ENCODE results near the gene AP3M1. TPM values are rescaled to one million over a fixed set of nuclear protein-coding genes. Genes with fewer than 3 reads are reported as not detected.

The AP3M1 gene
- polyA plus RNA-seq, 4 donors: 9.7 to 40.8 (median 13.8) TPM

DNA sequence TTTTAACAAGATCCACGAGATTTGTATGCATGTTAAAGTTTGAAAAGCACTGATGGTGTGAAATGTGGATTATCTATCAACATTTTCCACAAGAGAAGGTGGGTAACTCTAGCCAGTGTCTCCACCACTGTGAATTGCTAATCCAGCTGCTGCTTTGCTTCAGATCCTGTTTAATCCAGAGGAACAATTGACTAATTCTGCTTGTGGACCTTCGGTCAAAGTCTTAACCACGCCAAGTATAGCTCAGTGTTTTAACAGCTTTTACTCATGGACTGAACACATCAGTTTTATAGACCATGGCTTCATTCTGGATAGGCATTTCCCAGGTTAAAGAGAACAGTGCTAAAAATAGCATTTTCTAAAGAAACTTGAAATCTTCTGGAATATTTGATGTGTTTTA, 23.9 kb upstream of the AP3M1 start:
- Histone ChIP-seq H3K36me3 (ENCODE audit: control insufficient read depth in 3 of 3, insufficient read depth in 2 of 3, low read depth in 1 of 3, low read length in 3 of 3) (no peaks in the 10 kb centered on the region), H3K27ac (ENCODE audit: low read depth in 1 of 3, low read length in 2 of 3) (peak overlapping the region in 1 of 3 donors; percentile 65), H3K4me1 (ENCODE audit: control insufficient read depth in 3 of 3, insufficient read depth in 2 of 3, low read depth in 1 of 3, low read length in 2 of 3) (peaks cover 0 to 15% (median 5%) of the 10 kb centered on the region in 3 donors), H3K4me3 (ENCODE audit: low read depth in 1 of 3, low read length in 3 of 3) (no peak overlapping the region), H3K27me3 (ENCODE audit: control insufficient read depth in 3 of 3, insufficient read depth in 3 of 3, low read length in 3 of 3) (no peaks in the 10 kb centered on the region), H3K9me3 (ENCODE audit: control insufficient read depth in 2 of 2, insufficient read depth in 1 of 2, low read depth in 1 of 2, low read length in 1 of 2) (no peaks in the 10 kb centered on the region)
- FAIRE-seq (no peak), DNase-seq (peak; percentile 84 to 85)
- 12 to 45% (median 37%) methylated on average over 3 of the region's 3 CpGs for WGBS, 3 donors

DNA sequence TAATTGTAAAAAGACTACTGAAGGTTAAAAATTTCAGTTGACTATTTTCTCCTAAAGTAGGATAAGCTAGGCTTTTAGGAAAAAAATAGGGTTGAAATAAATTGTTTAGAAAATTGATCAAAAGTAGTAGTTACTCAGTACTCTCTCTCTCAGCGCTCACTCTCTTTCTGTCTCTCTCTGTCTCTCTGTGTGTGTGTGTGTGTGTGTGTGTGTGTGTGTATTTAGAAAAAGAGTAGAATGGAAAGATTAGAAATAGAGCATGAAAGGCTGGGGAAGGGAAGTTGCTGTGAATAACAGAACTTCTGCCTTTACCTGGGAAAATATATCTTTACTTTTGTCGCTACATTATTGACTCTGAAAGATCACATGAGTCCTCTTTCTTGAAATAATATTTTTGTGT, 21.0 kb upstream of the AP3M1 start:
- whole genome bisulfite sequencing, 3 donors: 90 to 100% (median 92%) methylated on average over 2 of the region's 2 CpGs

DNA sequence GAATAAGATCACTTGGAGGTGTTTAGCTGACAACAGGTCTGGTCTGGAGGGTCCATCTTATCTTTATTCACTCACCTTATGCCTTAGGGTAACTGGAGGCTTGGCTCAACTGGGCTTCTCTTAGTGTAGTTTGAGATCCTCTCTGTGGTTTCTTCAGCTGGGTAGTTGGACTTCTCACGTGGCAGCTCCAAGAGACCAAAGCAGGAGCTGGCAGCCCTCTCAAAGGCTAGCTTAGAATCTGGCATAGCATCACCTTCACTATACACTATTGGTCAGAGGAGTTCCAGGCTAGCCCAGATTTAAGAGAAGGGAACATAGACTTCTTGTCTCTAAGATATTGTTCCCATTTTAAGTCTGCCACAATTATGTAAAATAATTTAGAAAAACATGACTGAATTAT, 16.8 kb upstream of the AP3M1 start:
- Histone ChIP-seq H3K4me3 (ENCODE audit: low read depth in 1 of 3, low read length in 3 of 3) (no peak overlapping the region), H3K9me3 (ENCODE audit: control insufficient read depth in 2 of 2, insufficient read depth in 1 of 2, low read depth in 1 of 2, low read length in 1 of 2) (no peaks in the 10 kb centered on the region), H3K27me3 (ENCODE audit: control insufficient read depth in 3 of 3, insufficient read depth in 3 of 3, low read length in 3 of 3) (no peaks in the 10 kb centered on the region), H3K36me3 (ENCODE audit: control insufficient read depth in 3 of 3, insufficient read depth in 2 of 3, low read depth in 1 of 3, low read length in 3 of 3) (no peaks in the 10 kb centered on the region), H3K4me1 (ENCODE audit: control insufficient read depth in 3 of 3, insufficient read depth in 2 of 3, low read depth in 1 of 3, low read length in 2 of 3) (peaks cover 0 to 9% (median 0%) of the 10 kb centered on the region in 3 donors), H3K27ac (ENCODE audit: low read depth in 1 of 3, low read length in 2 of 3) (no peak overlapping the region)
- no peak for FAIRE-seq
- WGBS, 3 donors: 65 to 84% (median 73%) methylated on average over 1 of the region's 1 CpG
- no peak for DNase-seq

More for the DNA sequence above, 21.0 kb upstream of the AP3M1 start:
- no peak for DNase-seq
- FAIRE-seq: no peak
- H3K36me3 ChIP-seq (ENCODE audit: control insufficient read depth in 3 of 3, insufficient read depth in 2 of 3, low read depth in 1 of 3, low read length in 3 of 3): no peaks in the 10 kb centered on the region
- H3K9me3 ChIP-seq (ENCODE audit: control insufficient read depth in 2 of 2, insufficient read depth in 1 of 2, low read depth in 1 of 2, low read length in 1 of 2): no peaks in the 10 kb centered on the region
- H3K27ac ChIP-seq (ENCODE audit: low read depth in 1 of 3, low read length in 2 of 3): no peak overlapping the region
- no peak overlapping the region for H3K4me3 ChIP-seq (ENCODE audit: low read depth in 1 of 3, low read length in 3 of 3)
- H3K4me1 ChIP-seq (ENCODE audit: control insufficient read depth in 3 of 3, insufficient read depth in 2 of 3, low read depth in 1 of 3, low read length in 2 of 3): peaks cover 0 to 12% (median 0%) of the 10 kb centered on the region in 3 donors
- no peaks in the 10 kb centered on the region for H3K27me3 ChIP-seq (ENCODE audit: control insufficient read depth in 3 of 3, insufficient read depth in 3 of 3, low read length in 3 of 3)

DNA sequence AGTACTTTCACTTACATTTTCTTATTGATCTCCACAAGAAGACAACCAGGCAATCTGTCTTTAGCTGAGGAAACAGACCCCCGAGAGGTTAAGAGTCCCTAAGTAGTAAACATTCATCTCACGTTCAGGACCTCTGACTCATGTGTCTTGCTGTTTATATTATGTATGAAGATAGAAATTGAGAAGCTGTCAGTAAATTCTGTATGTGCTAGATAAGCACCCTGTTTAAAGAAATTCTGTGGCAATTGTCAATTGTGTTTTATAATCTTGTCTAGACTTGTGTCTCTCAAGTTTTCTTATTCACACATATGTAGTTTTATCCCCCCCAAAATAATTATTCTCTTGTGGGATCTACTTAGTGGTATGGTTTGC, 14.9 kb upstream of the AP3M1 start:
- no peaks in the 10 kb centered on the region for H3K9me3 ChIP-seq (ENCODE audit: control insufficient read depth in 2 of 2, insufficient read depth in 1 of 2, low read depth in 1 of 2, low read length in 1 of 2)
- no peak for FAIRE-seq
- WGBS, 3 donors: 59 to 73% (median 66%) methylated on average over 2 of the region's 2 CpGs

DNA sequence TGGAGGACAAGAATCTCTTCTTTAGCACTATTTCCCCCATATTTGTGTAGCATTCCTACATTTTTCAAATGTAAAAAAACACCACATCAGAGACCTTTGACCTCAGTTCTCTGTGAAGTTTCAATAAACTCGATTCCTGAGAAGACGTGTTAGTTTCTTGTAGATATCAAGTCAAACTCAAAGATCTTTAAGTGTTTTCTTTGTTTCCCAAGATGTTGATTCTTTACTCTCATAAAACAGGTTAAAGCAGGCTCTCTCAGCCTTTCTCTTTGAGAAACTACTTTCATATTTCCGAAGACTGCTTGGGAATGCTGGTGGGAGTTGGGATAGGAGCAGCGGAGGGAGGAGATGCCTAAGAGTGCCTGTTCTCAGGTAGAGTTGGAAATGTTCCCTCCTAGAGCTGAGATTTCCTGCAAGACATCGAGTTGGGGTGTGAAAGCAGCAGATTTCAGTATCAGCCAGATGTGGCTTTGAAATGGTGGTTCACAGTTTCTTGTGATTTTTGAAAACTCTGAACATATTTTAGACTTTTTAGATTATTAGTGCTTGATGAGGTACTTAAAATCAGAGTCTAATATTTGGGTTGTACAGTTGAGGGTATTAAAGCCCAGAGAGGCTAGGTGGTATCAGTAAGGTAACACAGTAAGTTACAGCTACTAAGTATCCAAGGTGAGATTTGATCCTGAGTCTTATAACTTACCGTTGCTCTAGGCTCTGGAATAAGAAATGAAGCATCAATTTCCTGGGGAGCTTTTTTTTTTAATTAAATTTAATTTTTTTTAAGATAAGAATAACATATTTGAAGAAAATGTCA, 14.3 kb upstream of the AP3M1 start:
- FAIRE-seq (no peak), DNase-seq (peak in 1 of 2 donors; percentile 27)
- H3K4me3 ChIP-seq (ENCODE audit: low read depth in 1 of 3, low read length in 3 of 3): no peak overlapping the region
- H3K27me3 ChIP-seq (ENCODE audit: control insufficient read depth in 3 of 3, insufficient read depth in 3 of 3, low read length in 3 of 3): no peaks in the 10 kb centered on the region
- peak overlapping the region in 1 of 3 donors; percentile 1 for H3K27ac ChIP-seq (ENCODE audit: low read depth in 1 of 3, low read length in 2 of 3)
- 50 to 56% (median 55%) methylated on average over 6 of the region's 6 CpGs for WGBS, 3 donors
- peaks cover 0 to 15% (median 0%) of the 10 kb centered on the region in 3 donors for H3K4me1 ChIP-seq (ENCODE audit: control insufficient read depth in 3 of 3, insufficient read depth in 2 of 3, low read depth in 1 of 3, low read length in 2 of 3)
- peaks cover 0 to 2% (median 0%) of the 10 kb centered on the region in 3 donors for H3K36me3 ChIP-seq (ENCODE audit: control insufficient read depth in 3 of 3, insufficient read depth in 2 of 3, low read depth in 1 of 3, low read length in 3 of 3)
- H3K9me3 ChIP-seq (ENCODE audit: control insufficient read depth in 2 of 2, insufficient read depth in 1 of 2, low read depth in 1 of 2, low read length in 1 of 2): no peaks in the 10 kb centered on the region

More for the DNA sequence above, 14.9 kb upstream of the AP3M1 start:
- Histone ChIP-seq H3K36me3 (ENCODE audit: control insufficient read depth in 3 of 3, insufficient read depth in 2 of 3, low read depth in 1 of 3, low read length in 3 of 3) (peaks cover 0 to 2% (median 0%) of the 10 kb centered on the region in 3 donors), H3K27me3 (ENCODE audit: control insufficient read depth in 3 of 3, insufficient read depth in 3 of 3, low read length in 3 of 3) (no peaks in the 10 kb centered on the region), H3K27ac (ENCODE audit: low read depth in 1 of 3, low read length in 2 of 3) (no peak overlapping the region), H3K4me1 (ENCODE audit: control insufficient read depth in 3 of 3, insufficient read depth in 2 of 3, low read depth in 1 of 3, low read length in 2 of 3) (peaks cover 0 to 11% (median 0%) of the 10 kb centered on the region in 3 donors), H3K4me3 (ENCODE audit: low read depth in 1 of 3, low read length in 3 of 3) (no peak overlapping the region)
- DNase-seq: no peak

DNA sequence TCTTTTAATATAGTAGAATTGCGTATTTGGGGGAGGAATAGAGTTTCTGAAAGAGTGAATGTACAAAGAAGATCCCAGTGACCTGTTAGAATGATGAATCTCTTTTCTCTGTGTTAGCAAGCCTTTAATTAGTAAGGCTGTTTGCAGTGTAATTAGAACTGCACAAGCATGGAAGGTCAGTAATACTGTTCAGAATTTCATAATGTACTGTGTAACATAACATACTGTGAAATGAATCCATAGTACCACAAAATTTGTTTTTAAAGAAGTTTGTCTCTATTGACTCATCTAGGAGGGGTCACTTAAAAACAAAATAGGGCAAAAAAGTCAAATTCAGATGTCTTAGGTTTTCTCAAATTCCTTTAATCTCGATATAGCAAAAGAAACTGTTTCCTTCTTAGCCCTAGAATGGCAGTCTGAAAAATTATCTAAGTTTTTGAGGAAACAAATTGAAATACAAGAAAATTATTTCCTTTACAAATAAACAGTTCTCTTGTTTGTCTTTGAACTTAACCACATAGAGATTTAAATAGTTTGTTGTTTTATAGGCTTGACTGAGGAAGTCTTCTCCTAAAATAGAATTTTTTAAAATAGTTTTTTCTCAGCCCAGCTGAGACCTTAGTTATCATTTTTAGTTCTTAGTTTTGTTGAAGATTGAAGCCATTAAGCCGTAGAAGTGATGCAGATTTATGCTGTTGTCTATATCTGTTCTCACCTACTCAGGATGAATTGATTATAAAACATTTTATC, 12.9 kb upstream of the AP3M1 start:
- DNase-seq (no peak), FAIRE-seq (no peak)
- no peaks in the 10 kb centered on the region for H3K9me3 ChIP-seq (ENCODE audit: control insufficient read depth in 2 of 2, insufficient read depth in 1 of 2, low read depth in 1 of 2, low read length in 1 of 2)
- H3K27ac ChIP-seq (ENCODE audit: low read depth in 1 of 3, low read length in 2 of 3): no peak overlapping the region
- peaks cover 0 to 17% (median 0%) of the 10 kb centered on the region in 3 donors for H3K4me1 ChIP-seq (ENCODE audit: control insufficient read depth in 3 of 3, insufficient read depth in 2 of 3, low read depth in 1 of 3, low read length in 2 of 3)
- H3K27me3 ChIP-seq (ENCODE audit: control insufficient read depth in 3 of 3, insufficient read depth in 3 of 3, low read length in 3 of 3): no peaks in the 10 kb centered on the region
- WGBS, 3 donors: 66 to 90% (median 82%) methylated on average over 3 of the region's 3 CpGs
- no peak overlapping the region for H3K4me3 ChIP-seq (ENCODE audit: low read depth in 1 of 3, low read length in 3 of 3)
- peaks cover 0 to 2% (median 0%) of the 10 kb centered on the region in 3 donors for H3K36me3 ChIP-seq (ENCODE audit: control insufficient read depth in 3 of 3, insufficient read depth in 2 of 3, low read depth in 1 of 3, low read length in 3 of 3)

DNA sequence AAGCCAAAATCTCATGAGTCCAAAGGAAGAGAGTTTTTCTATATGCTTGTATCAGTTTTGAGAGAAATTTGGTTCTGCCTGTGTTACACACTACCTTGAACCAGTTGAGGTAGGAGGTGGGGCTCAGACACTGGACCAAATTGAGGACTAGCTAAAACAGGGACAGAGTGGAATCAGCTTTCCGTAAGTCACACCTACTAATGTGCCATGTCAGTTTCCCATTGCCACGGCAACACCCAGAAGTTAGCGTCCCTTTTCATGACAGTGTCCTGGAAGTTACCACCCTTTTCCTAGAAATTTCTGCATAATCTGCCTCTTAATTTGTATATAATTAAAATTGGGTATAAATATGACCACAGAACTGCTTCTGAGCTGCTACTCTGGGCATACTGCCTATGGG, 9.4 kb upstream of the AP3M1 start:
- peaks cover 0 to 2% (median 0%) of the 10 kb centered on the region in 3 donors for H3K36me3 ChIP-seq (ENCODE audit: control insufficient read depth in 3 of 3, insufficient read depth in 2 of 3, low read depth in 1 of 3, low read length in 3 of 3)
- no peak overlapping the region for H3K4me3 ChIP-seq (ENCODE audit: low read depth in 1 of 3, low read length in 3 of 3)
- no peak overlapping the region for H3K27ac ChIP-seq (ENCODE audit: low read depth in 1 of 3, low read length in 2 of 3)
- H3K9me3 ChIP-seq (ENCODE audit: control insufficient read depth in 2 of 2, insufficient read depth in 1 of 2, low read depth in 1 of 2, low read length in 1 of 2): no peaks in the 10 kb centered on the region
- DNase-seq (no peak), FAIRE-seq (no peak)
- WGBS, 3 donors: 93 to 97% (median 95%) methylated on average over 3 of the region's 3 CpGs
- H3K27me3 ChIP-seq (ENCODE audit: control insufficient read depth in 3 of 3, insufficient read depth in 3 of 3, low read length in 3 of 3): no peaks in the 10 kb centered on the region
- peaks cover 0 to 14% (median 0%) of the 10 kb centered on the region in 3 donors for H3K4me1 ChIP-seq (ENCODE audit: control insufficient read depth in 3 of 3, insufficient read depth in 2 of 3, low read depth in 1 of 3, low read length in 2 of 3)

DNA sequence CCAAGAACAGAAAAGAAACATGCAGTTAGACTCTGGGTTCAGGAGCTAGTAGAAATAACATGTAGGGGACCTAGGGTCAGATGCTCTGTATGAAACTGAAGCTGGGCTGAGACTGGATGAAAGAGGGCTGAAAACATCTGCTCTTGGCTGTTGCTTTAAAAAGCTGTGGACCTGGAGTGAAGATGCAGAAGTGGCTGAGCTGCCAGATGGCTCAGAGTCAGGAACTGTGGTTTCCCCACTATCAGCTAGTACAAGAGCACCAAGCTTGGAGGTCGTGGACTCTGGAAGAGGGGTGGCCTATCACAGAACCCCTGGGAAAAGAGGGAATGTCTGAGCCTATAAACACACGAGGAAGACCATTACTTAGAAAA, 6.3 kb upstream of the AP3M1 start:
- peaks cover 0 to 7% (median 1%) of the 10 kb centered on the region in 3 donors for H3K4me1 ChIP-seq (ENCODE audit: control insufficient read depth in 3 of 3, insufficient read depth in 2 of 3, low read depth in 1 of 3, low read length in 2 of 3)
- DNase-seq (no peak), FAIRE-seq (no peak)
- WGBS, 3 donors: 32 to 61% (median 50%) methylated on average over 2 of the region's 2 CpGs
- H3K27me3 ChIP-seq (ENCODE audit: control insufficient read depth in 3 of 3, insufficient read depth in 3 of 3, low read length in 3 of 3): no peaks in the 10 kb centered on the region
- no peak overlapping the region for H3K27ac ChIP-seq (ENCODE audit: low read depth in 1 of 3, low read length in 2 of 3)
- H3K36me3 ChIP-seq (ENCODE audit: control insufficient read depth in 3 of 3, insufficient read depth in 2 of 3, low read depth in 1 of 3, low read length in 3 of 3): peaks cover 0 to 2% (median 0%) of the 10 kb centered on the region in 3 donors
- no peak overlapping the region for H3K4me3 ChIP-seq (ENCODE audit: low read depth in 1 of 3, low read length in 3 of 3)
- H3K9me3 ChIP-seq (ENCODE audit: control insufficient read depth in 2 of 2, insufficient read depth in 1 of 2, low read depth in 1 of 2, low read length in 1 of 2): no peaks in the 10 kb centered on the region

All from small intestine (tissue), 7 donors.